ENCODE results near the gene ARL4C.

The ARL4C gene

DNA sequence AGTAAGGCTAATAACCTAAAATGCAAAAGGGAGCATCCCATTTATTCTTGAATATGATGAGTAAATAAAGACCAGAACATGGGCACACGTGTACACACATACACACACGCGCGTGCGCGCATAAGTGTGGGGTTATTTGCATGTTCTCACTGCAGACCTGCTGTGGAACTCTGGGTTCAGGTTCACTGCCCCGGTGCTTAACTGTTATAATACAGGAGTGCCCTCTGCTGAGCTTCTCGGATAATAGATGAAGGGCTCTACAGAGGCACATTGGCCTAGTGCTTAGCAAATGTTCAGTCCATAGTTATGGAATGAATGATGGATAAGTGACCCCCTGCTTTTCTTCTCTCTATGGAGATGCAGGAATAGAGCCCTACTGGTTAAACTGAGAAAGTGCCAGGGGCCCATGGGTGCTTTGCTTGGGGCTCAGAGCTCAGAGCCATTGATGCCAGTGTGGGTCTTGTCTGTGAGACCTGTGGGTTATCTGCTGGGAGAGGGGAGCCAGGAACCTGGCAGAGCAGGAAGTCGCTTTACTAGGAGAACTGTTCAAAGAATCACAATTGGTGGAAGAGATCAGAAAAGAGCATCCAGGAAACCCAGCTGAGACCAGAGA is 3.6 kb upstream of the ARL4C start:
- DNase-seq = peak in 11 of 56 donors; percentile 3 to 64 (median 24)

DNA sequence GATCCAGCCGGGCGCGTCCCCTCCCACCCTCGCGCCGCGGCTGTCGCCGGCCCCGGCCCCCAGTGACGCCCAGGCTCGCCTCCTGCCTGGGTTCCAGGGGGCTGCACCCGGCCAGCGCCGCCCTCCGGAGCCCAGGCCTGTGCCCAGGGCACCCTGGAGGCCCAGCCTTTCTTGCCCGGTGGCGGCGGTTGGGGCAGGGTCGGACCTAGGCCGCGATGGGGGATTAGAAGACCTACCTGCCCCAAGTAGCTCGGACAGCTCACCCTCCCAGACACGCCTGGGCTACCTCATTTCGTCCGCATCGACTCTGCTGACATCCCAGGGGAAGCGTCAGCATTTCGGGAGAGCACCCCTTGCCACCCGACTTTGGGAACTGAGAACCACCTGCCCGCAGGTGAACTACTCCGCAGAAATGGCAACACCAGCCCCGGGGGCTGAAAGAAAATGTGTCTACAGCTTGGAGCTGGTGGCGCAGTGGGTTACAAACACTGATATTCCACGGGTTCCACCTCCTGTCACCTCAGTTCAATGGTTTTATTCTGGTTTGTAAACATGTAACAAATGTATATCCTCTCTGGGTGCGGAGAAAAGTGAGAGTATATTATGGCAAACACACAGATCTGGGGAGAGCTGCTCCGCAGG is 834 bp upstream of the ARL4C start:
- DNase-seq = no peak

DNA sequence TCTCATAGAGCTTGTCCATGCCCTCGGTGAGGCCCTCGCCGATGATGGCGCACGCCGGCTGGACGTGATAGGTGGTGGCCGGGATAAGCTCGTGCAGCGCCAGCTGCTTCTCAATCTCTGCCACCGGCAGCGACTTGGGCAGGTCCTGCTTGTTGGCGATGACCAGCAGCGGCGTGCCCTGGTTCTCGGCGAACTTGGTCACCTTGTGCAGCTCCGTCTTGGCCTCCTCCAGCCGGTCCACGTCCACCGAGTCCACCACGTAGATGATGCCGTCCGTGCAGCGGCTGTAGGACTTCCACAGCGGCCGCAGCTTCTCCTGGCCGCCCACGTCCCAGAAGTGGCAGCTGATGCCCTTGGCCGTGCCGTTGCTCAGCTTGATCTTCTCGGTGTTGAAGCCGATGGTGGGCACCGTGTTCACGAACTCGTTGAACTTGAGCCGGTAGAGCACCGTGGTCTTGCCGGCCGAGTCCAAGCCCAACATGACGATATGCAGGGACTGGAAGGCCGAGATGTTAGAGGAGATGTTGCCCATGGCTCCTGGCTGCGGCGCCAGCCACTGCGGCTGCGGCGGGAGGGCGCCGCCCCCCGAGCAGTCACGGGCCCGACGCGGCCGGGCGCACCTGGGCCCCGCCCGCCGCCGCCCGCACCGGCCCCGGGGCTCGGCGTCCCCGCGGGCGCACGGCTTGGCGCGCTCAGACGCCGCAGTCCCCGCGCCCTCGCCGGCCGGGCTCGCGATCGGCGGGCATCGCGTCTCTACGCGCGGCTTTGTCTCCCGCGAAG is 636 bp downstream of the ARL4C start:
- DNase-seq = peak in 10 of 56 donors; percentile 7 to 55 (median 24)

DNA sequence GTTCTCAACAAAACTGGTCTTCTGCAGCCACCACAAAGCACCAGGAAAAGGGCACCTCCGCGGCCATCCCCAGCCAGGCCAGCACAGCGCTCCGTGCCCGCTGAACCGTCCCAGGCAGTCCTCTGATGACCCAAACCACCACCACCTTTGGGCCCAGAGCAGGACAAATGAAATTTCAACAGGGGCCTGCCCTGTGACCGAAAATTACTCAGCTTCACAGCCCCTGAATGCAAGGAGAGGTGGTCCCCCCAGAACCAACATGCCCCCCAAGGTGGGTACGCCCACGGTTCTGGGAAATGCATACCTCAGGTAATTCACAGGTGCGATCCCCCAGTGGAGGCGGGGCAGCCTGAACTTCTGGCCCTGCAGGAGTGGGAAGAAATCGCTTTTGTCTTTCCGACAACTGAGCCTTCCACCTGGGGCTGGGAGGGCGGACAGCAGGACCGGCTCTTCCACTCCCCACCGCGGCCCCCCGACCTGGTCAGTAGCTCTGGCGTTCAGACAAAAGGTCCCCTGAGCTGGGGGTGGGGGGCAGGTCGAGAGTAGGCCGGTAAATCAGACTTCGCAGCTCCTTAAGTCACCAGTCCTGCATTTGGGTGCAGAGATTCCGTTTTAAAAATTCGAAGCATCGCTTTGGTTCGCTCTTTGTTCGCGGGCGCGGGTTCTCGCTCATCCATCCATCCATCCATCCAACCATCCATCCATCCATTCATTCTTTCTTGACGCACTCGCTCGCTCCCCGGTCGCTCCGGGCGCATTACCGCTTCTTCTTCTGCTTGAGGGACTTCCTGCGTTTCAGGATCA is 1.4 kb downstream of the ARL4C start:
- no peak for DNase-seq

DNA sequence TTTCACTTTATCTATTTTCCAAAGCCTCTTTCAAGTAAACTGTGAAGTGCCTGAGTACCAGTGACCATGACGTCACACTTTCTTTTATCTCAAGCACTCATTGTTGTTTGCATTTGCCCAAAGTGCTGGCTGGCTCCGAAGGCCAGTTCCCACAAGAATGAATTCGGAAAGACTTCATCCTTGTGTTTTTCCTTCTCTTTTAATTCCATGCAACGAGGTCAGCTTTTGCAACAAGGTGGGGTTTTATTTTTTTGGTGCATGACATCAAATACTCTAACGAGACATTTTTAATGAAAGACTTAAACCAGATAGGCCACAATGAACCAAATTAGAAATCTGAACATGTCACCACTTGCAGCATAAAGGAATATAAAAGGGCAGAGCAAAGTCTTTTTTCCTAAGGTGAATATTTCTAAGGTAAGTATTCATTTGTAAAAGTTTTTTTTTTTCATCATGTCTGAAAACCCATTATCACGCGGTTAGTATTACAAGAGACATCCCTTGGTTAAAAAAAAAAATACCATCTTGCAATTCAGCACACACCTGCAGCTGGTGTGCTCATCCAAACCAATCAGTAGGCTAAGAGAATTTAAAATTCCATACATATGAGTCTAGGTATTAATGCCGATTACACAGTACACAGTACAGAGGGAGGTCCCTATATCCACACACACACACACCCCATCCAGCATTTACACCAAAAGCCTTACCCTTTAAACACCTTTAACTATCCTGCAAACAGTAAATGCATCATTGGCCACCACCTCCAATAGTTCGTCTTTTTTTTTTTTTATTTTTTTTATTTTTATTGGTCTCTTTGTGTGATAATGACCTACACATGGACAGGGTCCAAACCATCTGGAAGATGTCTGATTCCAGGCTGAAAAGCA is 2.3 kb downstream of the ARL4C start:
- peak in 4 of 56 donors; percentile 9 to 22 (median 16) for DNase-seq

DNA sequence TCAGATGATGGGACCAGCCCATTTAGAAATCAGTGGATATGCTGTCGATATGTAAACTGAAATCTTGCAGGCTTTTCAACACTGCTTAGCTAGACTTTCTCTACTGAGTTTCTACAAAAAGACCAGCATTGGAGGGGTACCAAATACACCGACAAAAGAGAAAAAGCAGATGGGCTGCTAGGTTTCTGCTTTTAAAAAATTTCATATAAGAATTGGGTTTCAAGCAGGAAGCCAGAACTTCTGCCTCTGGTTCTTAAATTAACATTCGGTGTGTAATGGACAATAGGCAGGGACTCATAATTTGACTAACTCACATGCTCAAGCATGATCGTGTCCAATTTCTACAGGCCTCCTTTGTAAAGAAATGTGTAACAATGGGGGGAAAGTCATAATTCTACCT is 3.1 kb downstream of the ARL4C start:
- DNase-seq = no peak

DNA sequence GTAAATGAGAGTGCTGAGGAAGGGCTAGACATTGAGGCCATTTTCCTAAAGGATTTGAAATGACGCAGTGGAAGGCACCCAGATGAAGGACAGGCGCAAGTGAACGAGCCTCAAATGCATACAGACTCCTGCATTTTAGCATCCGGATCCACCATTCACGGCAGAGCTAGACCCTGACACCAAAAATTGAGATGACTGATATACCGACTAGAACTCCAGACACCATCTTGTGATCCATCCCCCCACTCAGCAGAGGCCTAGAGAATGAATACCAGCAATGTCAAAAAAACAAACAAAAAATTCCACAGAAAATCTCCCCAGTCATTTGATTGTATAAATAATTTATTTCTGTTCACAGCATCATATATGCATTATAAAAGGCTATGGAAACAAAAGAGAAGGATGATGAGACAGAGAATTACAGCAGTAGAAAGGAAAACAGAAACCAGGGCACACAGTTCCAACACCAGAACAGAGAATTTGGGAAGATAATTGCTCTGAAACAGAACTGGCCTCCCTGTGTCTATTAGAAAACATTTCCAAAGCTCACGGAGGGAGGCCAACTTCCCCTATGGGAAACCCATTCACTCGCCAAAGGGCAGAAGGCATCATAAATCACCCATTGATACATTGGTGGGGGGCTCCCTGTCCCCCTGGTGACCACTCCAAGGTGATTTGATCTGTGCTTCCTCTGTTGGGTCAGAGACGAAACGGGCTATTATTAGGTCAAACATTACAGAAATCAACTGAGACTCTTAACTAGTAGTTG is 4.0 kb downstream of the ARL4C start:
- DNase-seq = no peak

DNA sequence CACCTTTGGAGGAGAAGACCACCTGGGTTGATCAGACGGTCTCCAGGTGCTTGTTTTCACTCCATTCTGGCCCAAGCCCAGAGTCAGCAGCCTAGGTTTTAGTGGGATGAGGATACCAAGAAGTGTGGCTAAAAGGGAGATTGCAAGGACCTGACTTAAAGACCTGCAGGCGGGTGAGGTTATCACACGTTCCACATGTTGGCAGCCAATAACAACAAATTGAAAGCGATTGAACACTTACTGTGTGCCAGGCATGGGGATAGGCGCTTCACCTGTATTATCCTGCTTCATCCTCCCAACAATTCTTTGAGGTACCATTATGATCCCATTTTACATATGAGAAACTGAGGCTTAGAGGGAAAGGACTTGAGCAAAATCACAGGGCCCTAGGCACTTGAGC is 5.0 kb downstream of the ARL4C start:
- DNase-seq = no peak

DNA sequence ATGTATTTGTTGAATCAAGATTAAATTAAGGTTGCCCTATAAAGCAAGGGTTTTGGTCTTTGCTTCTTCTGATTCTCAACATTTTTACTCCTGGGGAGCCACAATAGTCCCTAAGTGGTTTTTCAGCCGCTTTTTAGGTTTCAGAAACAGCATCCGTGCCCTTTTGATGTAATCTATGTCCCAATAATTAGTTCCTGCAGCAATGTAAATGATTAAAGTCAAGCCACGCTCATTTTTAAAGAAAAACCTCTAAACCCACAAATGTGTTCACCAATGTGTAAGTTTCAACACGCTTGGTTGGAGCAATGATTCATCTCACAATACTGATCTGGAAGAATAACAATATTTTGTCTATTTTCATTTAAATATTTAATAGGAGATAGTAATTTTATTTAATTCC is 5.6 kb downstream of the ARL4C start:
- no peak for DNase-seq

DNA sequence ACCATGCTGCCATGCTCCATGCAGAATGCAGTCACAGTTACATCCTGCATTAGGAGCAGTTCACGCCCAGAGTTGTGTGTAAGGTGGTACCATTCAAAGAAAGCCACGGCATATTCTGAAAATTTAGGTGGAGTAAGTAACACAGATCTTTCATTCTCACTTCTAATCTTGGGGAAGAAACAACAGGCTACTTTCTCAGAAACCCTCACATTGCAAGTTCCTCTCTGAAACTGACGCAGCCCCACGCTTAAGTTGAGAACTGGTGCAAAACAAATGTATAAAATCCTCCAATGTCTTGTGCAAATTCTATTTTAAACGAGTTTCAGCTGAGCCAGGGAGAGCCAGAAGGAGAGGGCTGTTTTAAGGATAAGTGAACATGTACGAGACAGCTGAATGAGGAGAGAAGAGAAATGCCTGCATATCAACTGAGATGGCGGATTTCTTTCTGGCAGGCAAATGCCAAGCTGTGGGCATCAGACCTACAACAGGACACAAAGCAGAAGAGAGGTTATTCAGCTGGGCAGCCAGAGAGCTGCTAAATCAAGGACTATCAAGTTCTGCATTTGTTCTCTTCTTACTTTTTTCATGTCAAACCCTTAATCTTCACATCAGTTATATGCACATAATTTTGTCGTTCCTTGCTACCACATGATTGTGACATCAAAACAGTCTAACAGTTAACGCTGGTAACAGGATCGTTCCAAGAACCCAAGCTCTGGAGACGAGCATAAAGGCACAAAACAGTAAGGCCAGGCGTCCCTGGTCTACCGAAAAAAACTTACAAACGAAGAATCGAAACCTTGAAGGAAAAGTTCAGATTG is 6.4 kb downstream of the ARL4C start:
- DNase-seq = peak in 3 of 56 donors; percentile 13 to 25 (median 21)

DNA sequence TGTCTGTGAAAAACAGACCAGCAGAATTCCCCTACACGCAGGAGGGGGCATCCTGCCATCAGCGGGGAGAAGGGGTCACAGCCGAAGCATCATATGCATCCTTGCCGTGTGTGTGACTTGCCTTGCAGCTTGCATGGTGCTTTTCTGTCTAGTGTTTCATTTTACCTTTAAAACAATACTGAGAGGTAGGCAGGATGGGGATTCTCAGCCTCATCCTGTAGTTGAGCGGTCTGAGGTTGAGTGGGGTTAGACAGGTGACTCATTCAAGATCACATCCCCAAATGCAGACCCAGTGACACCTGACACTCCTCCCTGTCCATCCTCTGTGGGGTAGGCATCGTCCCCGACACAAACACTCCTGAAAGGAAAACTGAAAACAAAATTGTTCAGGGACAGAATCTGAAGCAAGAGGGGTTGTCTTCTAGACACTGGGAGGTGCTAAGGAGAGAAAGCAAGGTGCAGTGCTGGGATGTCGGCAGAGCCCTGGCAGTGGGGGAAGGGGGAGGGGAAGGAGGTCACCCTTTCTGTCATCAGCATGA is 7.9 kb downstream of the ARL4C start:
- no peak for DNase-seq

DNA sequence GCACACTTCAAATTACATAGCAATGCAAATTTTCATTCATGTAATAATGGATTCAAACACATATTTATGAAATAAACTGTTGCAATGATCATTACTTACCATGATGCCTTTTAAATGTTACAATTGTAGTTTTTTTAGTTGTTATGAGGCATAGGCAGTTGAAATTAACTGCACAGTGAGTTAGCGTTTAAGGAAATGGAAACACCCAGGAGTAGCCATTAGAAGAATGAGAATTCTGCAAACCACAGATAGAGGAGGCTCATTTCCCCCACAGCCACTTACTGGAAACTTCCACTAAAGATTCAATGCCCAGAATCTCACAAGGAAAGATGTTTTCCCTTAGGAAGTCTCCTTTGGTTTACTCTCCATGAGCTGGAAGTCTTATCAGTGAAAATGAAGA is 8.4 kb downstream of the ARL4C start:
- no peak for DNase-seq

DNA sequence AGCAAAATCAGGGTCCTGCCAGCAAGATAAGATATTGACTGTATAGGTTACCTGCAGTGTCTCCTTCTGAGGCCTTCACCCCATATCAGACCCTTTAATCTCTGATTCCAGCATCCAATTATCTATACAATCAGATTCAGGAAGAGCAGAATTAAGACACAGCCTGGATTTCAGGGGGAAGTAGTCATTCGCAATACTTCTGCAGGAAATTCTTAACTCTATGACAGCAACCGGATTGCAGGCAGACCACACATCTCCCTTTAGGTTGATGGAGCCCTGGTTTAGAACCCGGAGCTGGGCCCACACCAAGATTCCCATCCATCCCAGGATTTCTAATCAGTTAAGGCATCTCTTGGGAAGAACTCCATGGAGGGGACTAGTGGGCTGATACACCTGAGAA is 9.5 kb downstream of the ARL4C start:
- DNase-seq = no peak

DNA sequence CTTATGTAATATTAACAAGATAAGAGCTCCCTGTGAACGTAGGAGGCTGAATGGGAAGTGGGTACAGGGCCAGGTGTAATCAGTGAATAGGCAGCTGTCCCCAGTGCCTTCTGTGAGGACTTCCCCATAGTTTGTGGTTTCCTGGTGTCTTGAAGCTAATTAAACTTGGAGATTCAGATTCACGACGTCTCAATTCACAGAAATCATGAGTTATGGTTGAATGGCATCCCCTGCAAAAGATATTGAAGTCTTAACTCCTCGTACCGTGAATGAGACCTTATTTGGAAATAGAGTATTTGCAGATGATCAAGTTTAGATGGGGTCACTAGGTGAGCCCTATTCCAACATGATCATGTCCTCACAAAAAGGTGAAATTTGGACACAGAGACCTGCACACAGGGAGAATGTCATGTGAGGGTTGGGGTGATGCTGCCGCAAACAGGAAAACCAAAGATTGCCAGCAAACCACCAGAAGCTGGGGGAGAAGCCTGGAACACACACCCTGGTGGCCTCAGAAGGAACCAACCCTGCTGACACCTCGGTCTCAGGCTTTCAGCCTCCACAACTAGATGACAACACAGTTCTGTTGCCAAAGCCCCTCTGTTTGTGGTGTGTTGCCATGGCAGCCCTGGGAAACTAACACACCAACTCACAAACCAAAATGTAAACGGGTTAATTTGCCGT is 13.2 kb downstream of the ARL4C start:
- DNase-seq = no peak

DNA sequence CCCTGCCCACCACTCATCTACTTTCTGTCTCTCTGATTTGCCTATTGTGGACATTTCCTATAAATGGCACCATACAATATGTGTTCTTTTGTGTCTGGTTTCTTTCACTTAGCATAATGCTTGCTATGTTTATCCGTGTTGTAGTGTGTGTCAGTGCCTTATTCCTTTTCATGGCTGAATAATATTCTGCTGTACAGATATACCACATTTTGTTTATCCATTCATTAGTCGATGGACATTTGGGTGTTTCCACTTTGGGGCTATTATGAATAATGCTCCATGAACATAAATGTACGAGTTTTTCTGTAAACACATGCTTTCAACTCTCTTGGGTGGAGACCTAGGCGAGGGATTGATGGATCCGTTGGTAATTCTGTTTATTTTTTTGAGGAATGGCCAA is 15.6 kb downstream of the ARL4C start:
- no peak for DNase-seq

DNA sequence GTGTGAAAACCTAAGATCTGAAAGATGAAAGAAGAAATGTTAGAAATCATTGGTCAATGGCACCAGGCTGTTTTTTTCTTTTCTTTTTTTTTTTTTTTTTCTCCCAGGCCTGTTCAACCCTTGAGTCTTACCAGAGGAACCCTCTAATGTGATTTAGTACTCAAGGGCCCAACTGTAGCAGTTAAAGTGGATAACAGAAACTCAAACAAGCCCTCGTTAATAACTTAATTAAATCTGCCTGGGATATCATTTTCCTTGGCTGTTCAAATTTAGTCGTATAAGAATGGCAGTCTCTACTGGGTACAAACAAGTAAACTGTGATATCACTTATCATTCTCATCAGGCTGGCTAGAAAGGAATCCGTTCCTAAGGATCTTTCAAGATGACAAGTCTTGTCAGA is 16.5 kb downstream of the ARL4C start:
- no peak for DNase-seq

DNA sequence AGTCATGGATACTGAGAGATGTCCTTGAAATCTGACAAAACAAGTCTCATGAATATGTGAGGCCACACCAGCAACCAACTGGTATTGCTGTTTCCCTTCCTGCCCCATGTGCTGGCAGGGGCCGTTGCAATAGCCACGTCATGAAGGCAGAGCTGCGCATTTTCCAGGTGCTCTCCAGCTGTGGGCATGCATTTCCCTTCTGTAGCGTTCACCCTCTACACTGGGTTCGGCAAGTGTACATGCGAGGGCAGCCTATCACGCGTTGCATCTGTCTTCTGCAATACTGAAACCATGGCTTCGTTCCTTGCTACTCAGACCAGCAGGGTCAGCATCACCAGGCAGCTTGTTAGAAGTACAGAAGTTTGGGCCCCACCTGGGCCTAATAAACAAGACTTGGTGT is 17.4 kb downstream of the ARL4C start:
- DNase-seq = no peak
